Gastrocnemius medialis (tissue), 4 donors: ENCODE data around the gene KRTAP5-3. TPM values are rescaled to one million over a fixed set of nuclear protein-coding genes. Genes with fewer than 3 reads are reported as not detected.

Experiments
- ATAC-seq, 2 donors: fragments of 150-250 bp; one replicate each; pipeline ENCODE4 v1.9.1; 2016
- DNase-seq, 2 donors: peaks; one replicate each; pipeline ENCODE4 v3.0.0-alpha.2; 2019
- H3K27ac ChIP-seq, 4 donors: fragments of 200-600 bp; sonication (generic); 1 replicate in 1 of 4; 2 replicates in 3 of 4; pipeline ENCODE4 v1.5.1; 2016 to 2018; ENCODE audit warnings: mild to moderate bottlenecking in 2 of 4, moderate library complexity in 1 of 4
- H3K27me3 ChIP-seq, 3 donors: fragments of 200-600 bp; sonication (generic) in 2 of 3; 1 replicate in 1 of 3; 2 replicates in 2 of 3; pipeline versions ENCODE4 v1.5.1 to v1.6.0; 2016 to 2019; ENCODE audit warnings: mild to moderate bottlenecking in 1 of 3, moderate library complexity in 1 of 3
- H3K36me3 ChIP-seq, 2 donors: fragments of 200-600 bp; sonication (generic) in 1 of 2; one replicate each; pipeline ENCODE4 v1.5.1; 2017 to 2018
- H3K4me1 ChIP-seq, 2 donors: fragments of 200-600 bp; sonication (generic) in 1 of 2; one replicate each; pipeline ENCODE4 v1.5.1; 2016 to 2017; ENCODE audit warnings: mild to moderate bottlenecking in 2 of 2
- H3K4me3 ChIP-seq, 4 donors: fragments of 200-600 bp; sonication (generic) in 3 of 4; 1 replicate in 1 of 4; 2 replicates in 3 of 4; pipeline ENCODE4 v1.5.1; 2016 to 2019; ENCODE audit warnings: mild to moderate bottlenecking in 2 of 4
- H3K9me3 ChIP-seq, 3 donors: fragments of 200-600 bp; sonication (generic) in 2 of 3; 1 replicate in 1 of 3; 2 replicates in 2 of 3; pipeline ENCODE4 v1.5.1; 2016 to 2019
- CTCF ChIP-seq, 5 experiments: fragments of 450-650 bp in 3 of 5; fragments of 200-600 bp in 2 of 5; sonication (generic) in 2 of 5; IDR thresholded peaks in 4 of 5; conservative IDR thresholded peaks in 1 of 5; 1 replicate in 4 of 5; 2 replicates in 1 of 5; pipeline ENCODE4 v1.5.1; 2016 to 2019; ENCODE audit warnings: antibody characterized with exemption in 5 of 5, mild to moderate bottlenecking in 3 of 5, moderate library complexity in 3 of 5
- POLR2A ChIP-seq, 2 donors: fragments of 450-650 bp; IDR thresholded peaks; one replicate each; pipeline ENCODE4 v1.6.1; 2017; ENCODE audit warnings: antibody characterized with exemption in 2 of 2, mild to moderate bottlenecking in 2 of 2, moderate library complexity in 2 of 2
- in situ Hi-C, 4 donors: fragments of 200-750 bp; cut with MboI; loops; one replicate each; pipeline versions ENCODE4 v1.15.0 to v1.8.0; 2017; ENCODE audit warnings: low sequenced_read_pairs in 4 of 4
- intact Hi-C: fragments of 100-400 bp; cut with DNase I; formaldehyde crosslinking; loops from one replicate; pipeline ENCODE4 v1.15.1; 2023; ENCODE audit warnings: low total_unique reads
- total RNA-seq, 4 donors: library from RNA; depleted of rRNA; stranded (reverse); fragments of >200 nt; gene quantifications; one replicate each; pipeline versions ENCODE4 v1.1.0 to v1.2.3, GENCODE V29; 2016

KRTAP5-3 gene
- total RNA-seq, 4 donors from 2014 or later, result not detected

- H3K4me1 ChIP-seq, result no peaks in the 10 kb centered on the region
- in situ Hi-C loops (no loop called here), intact Hi-C loops (no loop called here)
- no peak overlapping the region for H3K27ac ChIP-seq
- H3K36me3 ChIP-seq, result no peaks in the 10 kb centered on the region
- ATAC-seq (no peak), DNase-seq (no peak)
- no peak overlapping the region for H3K4me3 ChIP-seq
- no peak for TF ChIP-seq POLR2A (IDR thresholded peaks at IDR 0.05)
- no peak for TF ChIP-seq CTCF (IDR thresholded peaks at IDR 0.05 in 4 of 5, conservative IDR thresholded peaks at IDR 0.05 in 1 of 5)
- no peaks in the 10 kb centered on the region for H3K9me3 ChIP-seq
- H3K27me3 ChIP-seq, result peaks cover 0 to 12% (median 8%) of the 10 kb centered on the region in 3 donors
Measured at GRCh38 chr11:1643146-1643690, 35.0 kb upstream of the KRTAP5-3 start.

- no peaks in the 10 kb centered on the region for H3K4me1 ChIP-seq
- intact Hi-C loops (no loop called here), in situ Hi-C loops (no loop called here)
- no peaks in the 10 kb centered on the region for H3K9me3 ChIP-seq
- no peak for ATAC-seq
- no peaks in the 10 kb centered on the region for H3K36me3 ChIP-seq
- H3K4me3 ChIP-seq, result no peak overlapping the region
- DNase-seq, result no peak
- no peak for TF ChIP-seq POLR2A (IDR thresholded peaks at IDR 0.05)
- TF ChIP-seq CTCF (IDR thresholded peaks at IDR 0.05 in 4 of 5, conservative IDR thresholded peaks at IDR 0.05 in 1 of 5), result no peak
- no peak overlapping the region for H3K27ac ChIP-seq
- peaks cover 0 to 12% (median 8%) of the 10 kb centered on the region in 3 donors for H3K27me3 ChIP-seq
Measured at GRCh38 chr11:1642288-1643145, 34.3 kb upstream of the KRTAP5-3 start.

GRCh38 chr11:1641096-1641495 lies 32.8 kb upstream of the KRTAP5-3 start:
- intact Hi-C loops, result no loop called here
- H3K27me3 ChIP-seq, result peaks cover 0 to 12% (median 8%) of the 10 kb centered on the region in 3 donors
- in situ Hi-C loops, result no loop called here

GRCh38 chr11:1640076-1640946 lies 32.0 kb upstream of the KRTAP5-3 start:
- peaks cover 0 to 12% (median 8%) of the 10 kb centered on the region in 3 donors for H3K27me3 ChIP-seq
- no peaks in the 10 kb centered on the region for H3K9me3 ChIP-seq
- H3K4me3 ChIP-seq, result no peak overlapping the region
- H3K4me1 ChIP-seq, result no peaks in the 10 kb centered on the region
- intact Hi-C loops, result no loop called here
- ATAC-seq (peak in 1 of 2 donors; percentile 44), DNase-seq (no peak)
- TF ChIP-seq POLR2A (IDR thresholded peaks at IDR 0.05), result no peak
- TF ChIP-seq CTCF (IDR thresholded peaks at IDR 0.05 in 4 of 5, conservative IDR thresholded peaks at IDR 0.05 in 1 of 5), result peak in 4 of 5 experiments; percentile 39 to 75 (median 55)
- no peaks in the 10 kb centered on the region for H3K36me3 ChIP-seq
- no peak overlapping the region for H3K27ac ChIP-seq
- in situ Hi-C loops, result no loop called here

More at GRCh38 chr11:1641096-1641495, 32.8 kb upstream of the KRTAP5-3 start:
- Histone ChIP-seq H3K9me3 (no peaks in the 10 kb centered on the region), H3K27ac (no peak overlapping the region), H3K4me1 (no peaks in the 10 kb centered on the region), H3K4me3 (no peak overlapping the region), H3K36me3 (no peaks in the 10 kb centered on the region)
- DNase-seq (no peak), ATAC-seq (no peak)
- TF ChIP-seq CTCF (IDR thresholded peaks at IDR 0.05 in 4 of 5, conservative IDR thresholded peaks at IDR 0.05 in 1 of 5) (no peak), POLR2A (IDR thresholded peaks at IDR 0.05) (no peak)
